HG03460 (cell line): ENCODE measurements around the gene KCNH2.

Experiments used
- ATAC-seq: cut with Tn5 transposase; IDR thresholded peaks from one replicate; pipeline ENCODE4 v1.9.1; 2021; ENCODE audit not compliant: unreplicated experiment

The KCNH2 gene

DNA sequence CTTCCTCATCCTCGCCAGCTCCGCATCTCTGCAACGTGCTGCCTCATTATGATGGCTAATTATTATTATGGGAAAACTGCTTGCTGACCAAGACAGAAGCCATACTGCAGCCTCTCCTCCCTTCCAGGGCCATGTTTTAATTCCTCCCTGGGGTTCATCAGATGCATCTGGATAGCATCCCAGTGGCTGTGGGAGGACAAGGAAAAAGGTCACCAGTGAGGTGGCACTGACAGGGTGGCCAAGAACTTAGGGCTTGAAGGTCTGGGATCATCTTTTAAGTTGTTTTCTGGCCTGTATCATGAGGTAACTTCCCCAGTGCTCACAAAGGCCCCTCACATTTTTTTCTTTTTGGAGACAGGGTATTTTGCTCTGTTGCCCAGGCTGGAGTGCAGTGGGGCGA lies 39.6 kb downstream of the KCNH2 start:
- no peak for ATAC-seq

DNA sequence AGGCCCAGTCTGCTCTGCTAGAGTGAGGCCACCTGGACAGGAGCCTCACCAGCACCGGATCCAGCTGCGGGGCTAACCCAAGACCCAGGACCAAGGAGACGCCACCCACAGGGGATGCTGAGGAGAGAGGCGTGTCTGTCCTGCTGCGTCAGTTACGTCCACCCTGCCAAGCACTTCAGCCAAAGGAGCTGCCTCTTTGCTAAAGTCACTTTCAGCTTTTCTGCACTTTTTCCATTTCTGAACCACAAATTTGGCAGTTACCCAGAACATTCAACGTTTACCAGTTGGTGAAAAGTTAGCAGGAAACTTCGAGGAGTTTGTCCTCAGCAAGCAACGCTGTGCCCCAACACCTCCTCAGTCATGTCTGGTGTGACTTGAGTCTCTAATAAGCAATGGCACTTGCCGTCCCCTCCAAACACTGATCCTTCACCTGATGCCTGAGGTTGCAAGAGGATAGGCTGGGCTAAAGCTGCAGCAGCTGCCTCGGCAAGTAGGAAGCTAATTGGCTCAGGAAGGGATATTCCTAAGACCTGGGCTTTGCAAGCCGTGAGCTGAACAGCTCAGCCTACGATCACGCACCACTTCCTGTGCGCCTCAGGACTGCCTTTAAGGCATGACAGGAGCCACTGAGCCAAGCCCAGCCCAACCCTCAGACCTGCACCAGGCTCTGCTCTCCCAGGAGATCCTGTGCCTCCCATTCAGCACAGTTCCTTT lies 40.1 kb downstream of the KCNH2 start:
- ATAC-seq: no peak

DNA sequence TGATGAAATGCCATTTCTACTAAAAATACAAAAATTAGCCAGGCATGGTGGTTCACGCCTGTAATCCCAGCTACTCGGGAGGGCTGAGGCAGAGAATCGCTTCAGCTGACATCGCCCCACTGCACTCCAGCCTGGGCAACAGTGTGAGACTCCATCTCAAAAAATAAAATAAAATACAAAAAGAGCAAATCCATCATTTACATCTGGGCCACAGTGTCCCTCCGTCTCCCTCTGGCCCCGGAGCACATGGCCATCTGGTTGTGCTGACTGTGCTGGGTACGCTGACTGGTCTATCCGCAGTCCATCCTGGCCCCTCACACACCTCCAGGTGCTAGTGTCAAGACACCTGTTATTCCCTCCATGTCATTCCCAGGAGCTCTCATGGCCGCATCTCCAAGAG lies 42.1 kb downstream of the KCNH2 start:
- no peak for ATAC-seq

DNA sequence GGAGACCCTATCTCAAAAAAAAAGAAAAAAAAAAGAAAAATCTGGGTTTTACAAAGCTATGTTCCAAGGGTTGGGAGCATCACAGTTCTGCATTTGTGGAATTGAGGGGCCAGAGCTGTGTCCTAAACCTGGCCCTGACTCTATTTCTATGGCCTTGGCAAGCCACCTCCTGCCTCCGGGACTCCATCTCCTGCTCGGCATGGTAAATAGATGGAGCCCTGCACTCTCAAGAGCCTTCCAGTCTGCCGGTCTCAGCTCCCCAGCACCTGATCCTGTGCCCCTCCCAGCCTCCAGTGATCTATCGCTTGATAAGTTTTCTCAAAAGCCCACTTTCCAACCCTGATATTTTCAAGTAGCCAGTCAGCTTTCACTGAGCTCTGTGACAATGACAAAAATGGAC lies 43.0 kb downstream of the KCNH2 start:
- no peak for ATAC-seq

DNA sequence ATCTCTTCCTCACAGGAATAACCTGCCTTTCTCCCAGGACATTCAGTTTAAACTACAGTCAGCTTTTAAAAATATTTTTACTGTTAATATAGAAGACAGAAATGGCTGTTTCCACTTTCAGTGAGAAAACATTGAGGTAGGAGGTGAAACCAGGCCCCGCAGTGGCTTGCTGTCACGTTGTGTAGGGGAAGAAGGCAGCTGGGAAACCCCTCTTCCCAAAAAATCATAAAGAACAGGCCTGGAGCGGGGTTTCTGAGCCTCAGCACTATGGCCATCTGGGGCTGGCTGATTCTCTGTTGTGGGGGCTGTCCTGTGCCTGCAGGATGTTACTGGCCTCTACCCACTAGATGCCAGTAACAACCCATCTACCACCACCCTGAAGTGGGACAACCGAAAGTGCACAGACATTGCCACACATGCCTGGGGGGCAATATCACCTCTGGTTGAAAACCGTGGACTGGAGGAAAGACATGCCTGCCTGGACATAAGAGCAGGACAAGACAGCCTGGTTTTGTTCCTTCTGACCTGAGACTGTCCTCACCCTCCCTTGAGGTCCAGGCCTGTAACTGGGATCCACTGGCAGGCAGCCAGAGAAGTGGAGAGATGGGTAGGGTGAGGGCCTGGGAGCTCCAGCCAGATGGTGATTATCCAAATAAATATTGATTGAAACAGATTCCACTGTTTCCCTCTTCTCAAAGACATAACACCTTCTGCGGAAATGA lies 43.9 kb downstream of the KCNH2 start:
- ATAC-seq: no peak

DNA sequence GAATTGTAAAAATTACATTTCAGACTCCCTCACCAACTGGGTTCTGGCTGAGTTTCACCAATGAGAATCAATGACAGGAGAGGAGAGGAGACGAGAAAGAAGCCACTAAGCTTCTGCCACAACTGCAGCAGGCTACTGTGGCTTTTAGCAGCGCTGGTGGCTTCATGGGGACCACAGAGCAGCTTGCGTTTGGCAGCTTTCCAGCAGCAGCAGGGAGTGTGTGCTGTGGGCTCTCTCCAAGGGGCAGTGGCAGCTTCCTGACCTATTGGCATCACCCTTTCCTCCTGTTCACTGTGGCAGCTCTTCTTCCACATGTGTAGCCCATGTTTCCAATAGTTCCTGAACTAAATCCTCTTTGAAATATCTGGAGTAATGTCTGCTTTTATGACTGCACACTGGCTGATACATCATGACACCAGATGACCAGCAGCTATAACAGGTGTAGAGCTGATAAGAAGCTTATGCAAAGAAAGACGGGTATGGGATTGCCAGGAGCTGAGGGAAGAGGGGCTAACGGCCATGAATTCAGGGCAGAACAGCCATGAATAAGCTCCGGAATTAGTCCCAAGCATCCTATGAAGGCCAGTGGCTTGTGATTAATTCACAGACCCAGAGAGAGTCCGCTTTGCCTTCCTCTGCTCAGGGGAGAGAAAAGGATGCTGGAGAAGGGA lies 46.8 kb downstream of the KCNH2 start:
- no peak for ATAC-seq

DNA sequence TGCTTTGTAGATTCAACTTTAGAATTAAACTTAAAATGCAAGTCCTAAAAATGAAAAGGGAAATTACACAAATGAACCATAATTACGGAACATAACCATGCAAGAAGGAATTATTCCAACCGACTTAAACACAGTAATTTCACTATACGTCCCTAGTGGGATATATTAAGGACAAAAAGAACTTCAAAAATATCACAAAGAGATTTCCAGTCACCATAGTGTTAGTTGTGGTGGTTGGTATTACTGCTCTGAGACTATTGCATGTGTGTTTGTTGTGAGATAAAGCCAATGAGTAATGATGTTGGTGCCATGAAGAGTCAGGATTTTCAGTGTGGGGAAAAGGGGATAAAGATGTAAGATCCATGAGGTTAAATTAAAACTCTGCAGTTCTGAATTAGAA lies 49.6 kb downstream of the KCNH2 start:
- no peak for ATAC-seq

DNA sequence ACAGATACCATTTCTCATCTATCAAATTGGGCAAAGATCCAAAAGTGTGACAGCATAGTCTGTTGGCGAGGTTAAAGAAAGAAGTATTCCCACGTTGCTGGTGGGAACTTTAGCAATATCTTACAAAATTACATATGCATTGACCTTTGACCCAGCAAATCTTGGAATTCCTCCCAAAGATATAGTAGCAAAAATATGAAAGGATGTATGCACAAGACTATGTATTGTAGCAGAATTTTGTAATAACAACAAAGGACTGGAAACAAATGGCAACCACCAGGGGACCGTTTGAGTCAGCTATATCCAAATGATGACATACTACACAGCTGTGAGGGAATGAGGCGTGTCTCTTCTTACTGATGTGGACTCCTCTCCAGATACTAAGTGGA lies 50.2 kb downstream of the KCNH2 start:
- ATAC-seq: no peak

DNA sequence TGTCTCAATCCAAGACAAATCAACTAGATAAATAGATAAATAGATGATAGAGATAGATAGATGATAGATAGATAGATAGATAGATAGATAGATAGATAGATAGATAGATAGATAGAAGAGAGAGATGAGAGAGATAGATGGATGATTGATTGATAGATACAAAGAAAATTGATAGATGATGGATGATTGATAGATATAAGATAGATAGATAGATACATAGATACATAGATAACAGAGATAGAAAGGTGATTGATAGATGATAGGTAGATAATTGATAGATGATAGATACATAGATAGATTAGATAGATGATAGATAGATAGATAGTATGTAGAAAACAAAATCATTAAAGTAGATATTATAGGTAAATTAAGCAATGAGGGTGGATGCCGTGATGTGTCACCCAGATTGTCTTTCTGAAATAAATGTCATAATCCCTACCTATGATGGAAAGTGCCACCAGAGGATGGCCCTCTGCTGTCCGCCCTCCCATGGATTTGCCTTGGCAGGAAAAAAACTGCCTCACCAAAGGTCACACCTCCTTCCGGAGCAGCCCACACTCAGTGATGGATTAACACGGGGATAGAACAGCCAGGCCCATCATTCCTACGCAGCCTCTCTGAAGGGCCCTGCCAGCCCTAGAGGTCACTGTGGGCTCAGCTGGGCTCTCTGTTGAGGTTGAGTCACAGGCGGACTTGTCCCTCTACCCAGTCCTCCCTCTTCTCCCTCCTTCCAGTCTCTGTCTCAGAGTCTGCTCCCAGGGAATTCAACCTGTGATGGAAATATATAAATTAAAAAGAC lies 50.8 kb downstream of the KCNH2 start:
- ATAC-seq: no peak

DNA sequence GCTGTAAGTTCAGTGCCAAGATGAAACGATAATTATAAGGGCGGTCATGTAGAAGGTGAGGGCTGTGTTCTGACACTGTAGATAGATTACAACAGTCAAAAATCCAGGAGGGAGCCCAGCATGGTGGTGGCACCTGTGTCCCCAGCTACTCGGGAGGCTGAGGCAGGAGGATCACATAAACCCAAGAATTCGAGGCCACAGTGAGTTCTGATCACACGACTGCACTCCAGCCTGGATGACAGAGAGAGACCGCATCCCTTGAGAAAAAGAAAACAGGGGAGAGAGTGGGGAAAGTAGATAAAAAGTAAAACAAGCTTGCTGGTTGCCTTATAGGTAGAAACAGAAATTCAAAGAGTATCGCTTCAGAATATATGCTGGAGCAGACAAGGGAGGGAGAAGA lies 52.1 kb downstream of the KCNH2 start:
- ATAC-seq: no peak

DNA sequence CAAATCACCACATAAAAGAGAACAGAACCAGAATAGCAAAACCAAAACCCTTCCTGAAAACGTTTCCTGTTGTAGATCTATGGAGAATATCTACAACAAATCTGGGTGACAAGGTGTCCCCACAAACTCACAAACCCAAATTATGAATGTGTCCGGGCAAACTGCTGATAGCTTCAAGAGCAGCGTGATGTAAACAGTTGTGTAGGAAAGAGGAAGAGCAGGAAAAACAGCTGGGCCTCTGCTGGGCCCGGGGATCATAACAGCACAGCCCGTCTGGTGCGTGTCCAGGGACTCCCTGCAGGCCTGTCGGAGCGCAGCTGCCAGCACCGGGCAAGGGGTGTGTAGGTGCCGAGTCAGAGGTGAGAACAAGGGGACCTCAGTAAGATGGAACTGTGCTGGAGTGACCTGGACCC lies 53.7 kb downstream of the KCNH2 start:
- ATAC-seq: no peak

DNA sequence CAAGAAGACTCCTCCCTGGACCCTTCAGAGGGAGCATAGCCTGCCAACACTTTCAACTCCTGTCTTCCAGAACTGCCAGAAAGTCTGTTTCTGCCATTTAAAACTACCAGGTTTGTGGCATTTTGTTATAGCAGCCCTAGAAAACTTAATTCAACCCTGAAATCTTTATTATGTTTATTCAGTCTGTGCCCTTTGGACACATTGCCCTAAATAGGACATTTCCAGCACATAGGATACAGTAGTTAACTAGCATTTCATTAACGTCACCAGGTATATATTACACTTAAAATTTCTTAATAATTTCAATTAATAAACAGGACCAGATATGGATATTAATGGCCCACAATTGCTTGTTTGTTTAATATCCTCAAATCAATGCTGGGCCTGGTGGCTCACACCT lies 54.3 kb downstream of the KCNH2 start:
- ATAC-seq: no peak

DNA sequence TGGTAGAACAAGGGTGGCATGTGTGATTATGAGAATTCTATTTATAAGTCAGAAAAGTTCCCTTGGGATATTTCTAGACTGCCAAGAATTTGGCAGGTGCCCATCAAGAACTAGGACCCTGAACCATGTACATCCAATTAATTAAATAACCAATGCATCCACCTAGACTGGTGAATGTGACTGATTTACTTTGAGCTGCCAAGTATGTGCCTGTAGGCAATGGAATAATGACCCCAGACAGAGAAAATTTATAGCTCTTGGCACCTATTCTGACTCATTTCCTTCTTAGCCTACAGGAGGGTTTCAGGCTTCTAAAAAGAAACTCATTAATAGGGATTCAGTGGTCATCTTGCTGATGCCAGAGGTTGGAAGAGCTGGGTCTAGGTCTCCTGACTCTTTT lies 54.9 kb downstream of the KCNH2 start:
- no peak for ATAC-seq

DNA sequence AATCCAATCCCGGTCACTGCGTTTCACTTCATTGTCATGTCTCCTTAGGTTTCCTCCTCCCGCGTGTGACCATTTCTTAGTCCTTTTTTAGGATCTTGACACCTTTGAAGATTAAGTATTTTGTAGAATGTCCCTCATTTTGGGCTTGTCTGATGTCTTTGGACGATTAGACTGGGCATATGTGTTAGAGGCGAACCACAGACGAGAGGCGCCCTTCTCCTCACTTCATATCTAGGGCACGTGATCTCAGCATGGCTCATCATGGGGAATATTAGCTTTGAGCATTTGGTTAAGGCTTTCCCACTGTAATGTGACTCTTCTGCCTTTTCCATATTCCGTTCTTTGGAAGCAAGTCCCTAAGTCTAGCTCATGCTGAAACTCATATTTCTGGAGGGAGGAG lies 59.0 kb downstream of the KCNH2 start:
- ATAC-seq: no peak

DNA sequence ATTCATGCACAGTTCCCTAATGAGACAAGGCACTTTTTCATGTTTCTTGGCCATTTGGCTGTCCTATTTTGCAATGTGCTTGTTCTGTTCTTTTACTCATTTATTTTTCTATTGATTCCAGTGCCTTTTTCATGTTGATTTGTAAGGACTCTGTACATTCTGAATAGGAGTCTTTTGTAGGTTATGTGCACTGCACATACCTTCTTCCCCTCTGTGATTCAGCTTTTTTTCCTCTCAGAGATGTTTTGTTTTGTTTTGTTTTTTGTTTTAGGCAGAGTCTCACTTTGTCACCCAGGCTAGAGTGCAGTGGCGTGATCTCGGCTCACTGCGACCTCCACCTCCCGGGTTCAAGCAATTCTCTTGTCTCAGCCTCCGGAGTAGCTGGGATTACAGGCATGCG lies 59.7 kb downstream of the KCNH2 start:
- no peak for ATAC-seq

DNA sequence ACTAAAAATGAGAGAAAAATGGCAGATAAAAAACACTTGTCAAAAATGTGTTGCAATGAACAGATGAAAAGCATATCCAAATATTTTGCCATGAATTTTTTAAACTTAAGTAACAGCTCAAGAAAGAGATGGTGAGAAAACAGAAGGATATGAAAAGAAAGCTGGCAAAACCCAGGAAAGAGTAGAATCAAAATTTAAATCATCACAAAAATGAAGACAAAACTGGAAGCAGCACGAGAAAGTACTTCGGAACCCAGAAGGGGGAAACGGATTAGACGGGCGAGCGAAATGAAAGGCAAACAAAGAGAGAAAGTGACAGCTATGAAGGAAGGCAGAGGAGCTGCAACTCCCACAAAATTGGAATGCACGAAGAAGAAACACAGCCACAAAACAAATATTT lies 60.2 kb downstream of the KCNH2 start:
- no peak for ATAC-seq

DNA sequence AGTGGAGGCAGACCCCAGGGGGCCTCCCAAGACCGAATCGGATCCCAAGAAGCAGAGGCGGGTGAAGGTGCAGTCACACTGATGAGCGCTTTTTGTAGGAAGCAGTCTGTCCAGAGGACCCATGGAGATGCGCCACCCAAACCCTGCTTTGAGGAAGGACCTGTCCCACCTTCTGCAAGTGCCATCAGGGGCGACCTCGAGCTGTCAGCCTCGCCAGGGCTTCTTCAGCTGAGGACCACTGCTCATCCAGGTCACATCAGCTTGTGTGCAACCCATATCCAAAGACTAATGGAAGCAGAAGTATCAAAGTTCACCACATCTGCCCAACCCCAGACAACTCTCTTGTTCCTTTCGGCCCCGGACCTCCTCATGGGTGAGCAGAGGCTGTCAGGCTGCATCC lies 61.5 kb downstream of the KCNH2 start:
- ATAC-seq: no peak

DNA sequence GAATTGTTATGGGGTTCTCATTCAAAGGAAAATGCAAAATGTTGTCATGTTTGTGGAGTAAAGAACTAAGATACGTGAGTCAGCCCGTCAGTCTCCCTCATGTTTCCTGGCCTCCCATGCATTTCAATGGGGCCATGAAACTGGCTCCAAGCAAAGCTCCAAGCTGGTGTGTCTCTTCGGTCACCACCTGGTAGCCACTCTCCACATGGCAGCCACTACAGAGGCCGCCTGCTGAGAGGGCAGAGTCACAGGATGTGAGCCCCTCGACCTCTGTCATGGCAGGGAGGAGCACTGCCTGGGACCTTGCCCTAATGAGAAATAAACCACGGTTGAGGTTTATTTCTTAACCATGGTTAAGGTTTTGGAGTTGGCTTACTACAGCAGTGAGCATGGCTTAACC lies 63.2 kb downstream of the KCNH2 start:
- ATAC-seq: no peak

DNA sequence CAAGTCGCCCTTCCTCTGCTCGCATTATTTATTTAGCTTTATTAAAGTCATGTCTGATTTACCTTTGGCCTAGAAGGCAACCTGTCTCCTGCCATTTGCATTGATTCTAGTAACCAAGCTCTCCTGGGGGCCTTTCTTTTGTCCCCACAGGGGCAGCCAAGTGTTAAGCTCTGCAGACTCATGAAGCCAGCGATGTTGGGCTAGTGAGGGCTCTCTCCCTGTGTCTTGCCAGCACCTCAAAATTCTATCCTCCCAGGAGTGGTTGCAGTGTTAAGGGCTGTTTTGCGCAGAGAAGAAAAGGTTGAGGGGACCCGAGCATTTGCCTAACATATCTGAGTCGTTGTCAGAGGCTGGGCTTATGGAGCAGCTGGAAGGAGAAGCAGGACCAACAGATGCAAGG lies 63.9 kb downstream of the KCNH2 start:
- ATAC-seq: no peak

DNA sequence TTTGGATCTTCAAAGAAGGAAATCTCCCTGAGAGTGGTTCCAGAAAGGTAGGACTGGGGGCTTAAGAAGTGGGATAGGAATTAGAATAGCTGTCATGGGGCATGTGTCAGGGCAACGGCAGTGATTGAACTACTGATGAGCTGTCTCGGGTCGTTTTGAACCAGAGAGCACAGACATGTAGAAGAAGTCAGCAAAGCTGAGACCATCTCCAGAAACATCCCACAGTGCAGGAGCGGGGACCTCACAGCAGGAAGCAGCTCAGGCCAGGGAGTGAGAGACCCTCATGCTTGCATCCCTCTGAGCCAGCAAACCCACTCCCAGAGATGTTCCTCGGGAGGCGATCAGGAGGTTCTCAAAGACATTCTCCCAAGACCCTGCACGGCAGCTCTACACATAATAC lies 65.7 kb downstream of the KCNH2 start:
- ATAC-seq: no peak

DNA sequence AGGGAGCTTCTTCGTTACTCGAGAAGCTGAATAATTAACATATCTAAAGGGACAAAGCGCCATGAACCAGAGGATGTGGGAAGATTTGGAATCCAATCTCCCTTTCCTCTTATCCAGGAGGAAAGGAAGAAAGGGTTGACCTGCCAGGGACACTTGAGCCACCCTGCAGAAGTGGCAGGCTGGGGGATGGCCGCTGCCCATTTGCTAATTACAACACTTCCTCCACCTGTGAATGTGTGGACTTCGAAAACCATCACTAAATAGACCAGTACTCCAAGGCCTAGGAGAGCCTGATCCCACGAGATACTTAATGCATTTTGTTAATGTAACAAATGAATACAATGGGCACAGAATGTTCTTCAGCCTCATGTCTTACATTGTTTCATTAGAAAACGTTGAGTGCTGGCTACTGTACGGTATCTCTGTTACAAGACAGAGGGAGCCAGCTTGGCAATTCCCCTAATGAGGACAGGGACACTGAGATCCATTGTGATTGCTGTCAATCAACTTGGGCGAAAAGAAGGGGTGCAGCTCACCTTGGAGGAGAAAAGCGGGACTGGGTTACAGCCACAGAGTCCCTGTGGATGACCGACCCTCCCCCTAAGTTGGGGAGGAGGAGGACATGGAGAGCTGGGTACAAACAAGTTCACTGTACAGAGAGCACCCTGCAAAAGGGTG lies 66.4 kb downstream of the KCNH2 start:
- ATAC-seq: no peak
